Upper lobe of left lung (tissue), 4 donors: ENCODE data around the gene AIF1.

Experiments
- EP300 ChIP-seq, 4 donors: sonication (generic); formaldehyde crosslinking; IDR thresholded peaks; one replicate each; pipeline ENCODE4 v1.5.1; 2017; ENCODE audit warnings: antibody characterized with exemption in 4 of 4, control low read depth in 2 of 4
- POLR2A ChIP-seq, 4 donors: fragments of 450-650 bp; IDR thresholded peaks; one replicate each; pipeline ENCODE4 v1.5.1; 2016 to 2017; ENCODE audit warnings: antibody characterized with exemption in 4 of 4, mild to moderate bottlenecking in 2 of 4
- POLR2AphosphoS5 ChIP-seq, 2 donors: sonication (generic); formaldehyde crosslinking; IDR thresholded peaks; one replicate each; pipeline ENCODE4 v1.5.1; 2017; ENCODE audit warnings: antibody characterized with exemption in 2 of 2
- TF ChIP-seq, protein P1 (sequence below), 6 experiments: fragments of 450-650 bp in 4 of 6; fragments of 200-600 bp in 2 of 6; sonication (generic) in 2 of 6; IDR thresholded peaks; one replicate each; pipeline ENCODE4 v1.5.1; 2016 to 2019; ENCODE audit warnings: antibody characterized with exemption in 6 of 6

DNA sequence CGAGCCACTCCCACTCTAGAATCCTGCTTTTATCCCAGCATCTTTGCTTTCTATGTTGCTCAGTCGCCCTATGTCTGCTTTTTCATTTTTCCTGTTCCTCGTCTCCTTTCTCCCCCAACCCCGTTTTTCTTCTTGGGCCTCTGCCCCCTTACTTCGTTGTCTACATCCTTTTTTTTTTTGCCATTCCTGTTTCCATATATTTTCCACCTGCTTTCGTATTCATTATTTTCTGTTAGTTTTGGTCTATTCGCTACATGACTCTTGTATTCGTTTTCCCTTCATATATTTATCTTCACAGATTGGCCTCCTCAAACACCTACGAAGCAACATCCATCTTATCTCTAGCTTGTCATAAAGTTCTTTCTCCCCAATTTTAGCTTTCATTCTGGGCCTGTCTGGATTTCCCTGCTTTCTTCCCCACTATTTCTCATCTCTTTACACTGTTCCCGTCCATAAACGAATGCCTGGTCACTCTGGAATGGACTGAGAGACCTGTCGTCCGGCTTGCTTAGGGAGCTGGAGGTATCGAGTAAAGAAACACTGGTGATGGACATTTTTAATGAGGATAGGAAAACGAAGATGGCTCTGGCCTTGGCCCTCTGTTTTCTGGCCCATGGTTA, 6.4 kb downstream of the AIF1 start:
- TF ChIP-seq, protein P1, sequence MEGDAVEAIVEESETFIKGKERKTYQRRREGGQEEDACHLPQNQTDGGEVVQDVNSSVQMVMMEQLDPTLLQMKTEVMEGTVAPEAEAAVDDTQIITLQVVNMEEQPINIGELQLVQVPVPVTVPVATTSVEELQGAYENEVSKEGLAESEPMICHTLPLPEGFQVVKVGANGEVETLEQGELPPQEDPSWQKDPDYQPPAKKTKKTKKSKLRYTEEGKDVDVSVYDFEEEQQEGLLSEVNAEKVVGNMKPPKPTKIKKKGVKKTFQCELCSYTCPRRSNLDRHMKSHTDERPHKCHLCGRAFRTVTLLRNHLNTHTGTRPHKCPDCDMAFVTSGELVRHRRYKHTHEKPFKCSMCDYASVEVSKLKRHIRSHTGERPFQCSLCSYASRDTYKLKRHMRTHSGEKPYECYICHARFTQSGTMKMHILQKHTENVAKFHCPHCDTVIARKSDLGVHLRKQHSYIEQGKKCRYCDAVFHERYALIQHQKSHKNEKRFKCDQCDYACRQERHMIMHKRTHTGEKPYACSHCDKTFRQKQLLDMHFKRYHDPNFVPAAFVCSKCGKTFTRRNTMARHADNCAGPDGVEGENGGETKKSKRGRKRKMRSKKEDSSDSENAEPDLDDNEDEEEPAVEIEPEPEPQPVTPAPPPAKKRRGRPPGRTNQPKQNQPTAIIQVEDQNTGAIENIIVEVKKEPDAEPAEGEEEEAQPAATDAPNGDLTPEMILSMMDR (IDR thresholded peaks at IDR 0.05): no peak
- no peak for TF ChIP-seq EP300 (IDR thresholded peaks at IDR 0.05)
- no peak for TF ChIP-seq POLR2A (IDR thresholded peaks at IDR 0.05)
- TF ChIP-seq POLR2AphosphoS5 (IDR thresholded peaks at IDR 0.05): no peak
